GM19452 (cell line): Measurements from ENCODE around the gene MEIS2.

Source experiments
- ATAC-seq: cut with Tn5 transposase; IDR thresholded peaks from one replicate; pipeline ENCODE4 v1.9.1; 2021; ENCODE audit not compliant: unreplicated experiment

Gene MEIS2

GRCh38 chr15:37112971-37113670 lies 12.8 kb upstream of the MEIS2 start:
- ATAC-seq: no peak

DNA sequence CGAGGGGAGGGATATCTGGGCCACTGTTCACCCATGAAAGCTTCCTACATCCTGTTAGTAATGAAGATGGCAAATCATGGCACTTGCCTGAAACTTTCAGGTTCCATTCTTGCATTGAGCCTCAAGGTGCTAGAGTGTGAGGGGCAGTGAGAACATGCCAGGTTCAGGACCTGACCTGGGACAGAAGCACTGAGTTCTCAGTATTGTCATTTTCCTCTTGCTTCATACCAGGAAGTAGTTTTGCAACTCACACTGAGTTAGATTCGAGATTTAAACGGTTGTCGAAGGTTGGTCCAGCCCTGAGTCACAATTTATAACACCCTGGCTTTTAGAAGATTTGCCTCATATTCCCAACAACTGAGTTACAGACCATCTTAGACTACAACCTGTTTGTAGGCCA lies 11.8 kb upstream of the MEIS2 start:
- ATAC-seq: no peak

DNA sequence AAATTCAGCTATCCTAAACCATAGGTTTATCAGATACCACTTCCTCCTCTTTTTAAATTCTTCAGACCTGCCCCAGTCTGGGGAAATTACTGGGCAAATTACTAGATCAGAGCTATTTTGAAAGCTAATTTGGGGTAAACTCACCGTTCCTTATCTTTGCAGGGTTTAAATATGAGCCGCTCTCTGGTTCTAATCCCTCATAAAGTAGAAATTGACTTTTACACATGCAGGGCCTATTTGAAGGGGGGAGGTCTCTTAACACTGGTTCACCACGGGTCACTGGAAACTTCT lies 11.0 kb upstream of the MEIS2 start:
- ATAC-seq: no peak

DNA sequence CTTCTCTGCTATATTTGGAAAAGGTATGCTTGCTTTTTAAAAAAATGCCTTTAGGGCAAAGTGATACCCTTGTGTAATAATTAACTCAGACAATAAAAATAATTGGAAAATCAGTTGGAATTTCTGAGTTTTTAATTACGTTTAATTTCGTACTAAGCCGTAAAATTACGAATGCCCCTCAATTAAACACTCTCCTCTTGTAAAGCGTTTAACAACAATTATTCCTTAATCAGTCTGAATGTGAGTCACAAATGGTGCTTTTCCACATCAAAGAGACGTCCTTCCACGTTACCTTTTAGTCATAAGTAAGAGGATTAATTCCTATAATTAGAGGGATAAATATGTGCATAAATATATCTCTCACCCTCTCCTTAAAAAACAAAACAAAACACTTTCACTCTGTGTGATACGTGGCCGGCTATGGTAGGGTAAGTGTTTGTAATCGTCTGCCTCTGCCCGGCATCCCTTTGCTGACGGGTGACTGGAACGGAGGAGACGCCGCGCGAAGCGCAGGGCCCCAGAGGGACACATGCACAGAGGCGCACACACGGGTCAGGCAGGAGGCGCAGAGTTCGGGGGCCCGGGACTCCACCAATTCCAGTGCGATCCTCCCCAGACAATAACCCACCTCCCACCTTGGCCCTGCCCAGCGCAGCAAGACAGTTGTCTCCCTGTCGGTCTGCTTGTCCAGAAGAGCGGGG lies 9.7 kb upstream of the MEIS2 start:
- ATAC-seq: no peak

DNA sequence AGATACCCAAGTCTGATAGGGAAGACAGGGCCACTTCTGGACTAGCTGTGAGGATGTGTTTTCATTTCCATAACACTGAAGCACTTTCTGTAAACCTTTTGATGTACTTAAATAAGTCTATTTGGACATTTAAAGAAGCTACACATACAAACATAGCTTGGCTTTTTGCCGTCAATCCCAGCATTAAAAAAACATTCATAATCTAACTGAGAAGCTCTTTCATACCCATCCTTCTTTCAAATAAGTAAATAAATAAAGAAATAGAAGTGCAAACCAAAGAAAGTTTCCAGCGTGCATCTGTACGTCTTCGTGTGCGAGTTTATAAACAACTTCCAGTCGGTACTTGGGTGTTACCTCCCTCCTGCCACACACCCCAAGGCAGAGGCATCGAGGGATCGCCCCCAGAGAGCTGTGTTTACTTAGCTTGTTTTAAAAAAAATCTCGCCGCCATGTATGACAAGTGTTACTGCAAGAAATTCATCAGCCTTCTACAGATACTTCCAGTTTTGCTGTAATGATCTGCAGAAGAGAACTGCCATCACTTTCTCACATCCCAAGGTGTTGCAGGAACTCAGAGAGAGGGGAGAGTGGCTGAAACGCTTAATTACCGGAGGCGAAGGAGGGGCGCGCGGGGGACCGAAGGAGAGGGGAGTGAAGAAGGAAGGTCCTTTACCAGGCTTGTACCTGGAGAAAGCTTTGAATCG lies 9.0 kb upstream of the MEIS2 start:
- no peak for ATAC-seq

DNA sequence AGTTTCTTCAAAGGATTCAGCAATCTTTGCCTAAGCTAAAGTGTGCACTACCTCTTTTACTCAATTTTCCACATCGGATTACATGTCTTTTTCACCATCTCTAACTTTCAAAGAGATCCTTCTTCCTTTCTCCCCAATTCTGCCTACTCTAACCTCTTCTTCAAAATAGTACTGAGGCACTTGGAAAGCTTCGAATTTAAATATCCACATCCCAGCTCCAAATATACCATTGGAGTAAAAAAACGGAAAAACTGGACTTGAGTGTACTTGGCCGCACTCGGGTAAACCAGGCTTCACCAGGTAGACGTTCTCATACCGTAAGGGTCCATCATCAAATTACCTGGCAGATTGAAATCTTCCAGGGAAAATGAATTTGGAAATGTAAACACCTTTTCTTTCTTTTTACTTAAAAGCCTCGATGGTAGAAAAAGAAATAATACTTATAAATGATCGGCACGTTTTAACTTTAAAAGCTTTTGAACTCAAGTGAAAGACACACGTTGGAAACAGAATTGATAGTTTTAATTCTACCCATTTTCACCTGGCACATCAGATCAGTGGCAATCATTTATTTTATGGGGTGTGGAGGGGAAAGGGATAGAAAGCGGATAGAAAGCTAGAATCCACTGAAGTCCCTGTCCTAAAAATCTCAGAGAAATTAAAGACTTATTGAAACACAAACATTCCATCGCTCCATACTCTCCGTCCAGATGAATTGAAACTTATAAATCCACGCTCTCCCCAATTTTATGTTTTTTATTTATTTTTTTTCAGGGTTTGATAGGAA lies 8.2 kb upstream of the MEIS2 start:
- no peak for ATAC-seq

GRCh38 chr15:37107744-37108380 lies 7.5 kb upstream of the MEIS2 start:
- ATAC-seq: no peak

GRCh38 chr15:37107071-37107743 lies 6.9 kb upstream of the MEIS2 start:
- no peak for ATAC-seq

DNA sequence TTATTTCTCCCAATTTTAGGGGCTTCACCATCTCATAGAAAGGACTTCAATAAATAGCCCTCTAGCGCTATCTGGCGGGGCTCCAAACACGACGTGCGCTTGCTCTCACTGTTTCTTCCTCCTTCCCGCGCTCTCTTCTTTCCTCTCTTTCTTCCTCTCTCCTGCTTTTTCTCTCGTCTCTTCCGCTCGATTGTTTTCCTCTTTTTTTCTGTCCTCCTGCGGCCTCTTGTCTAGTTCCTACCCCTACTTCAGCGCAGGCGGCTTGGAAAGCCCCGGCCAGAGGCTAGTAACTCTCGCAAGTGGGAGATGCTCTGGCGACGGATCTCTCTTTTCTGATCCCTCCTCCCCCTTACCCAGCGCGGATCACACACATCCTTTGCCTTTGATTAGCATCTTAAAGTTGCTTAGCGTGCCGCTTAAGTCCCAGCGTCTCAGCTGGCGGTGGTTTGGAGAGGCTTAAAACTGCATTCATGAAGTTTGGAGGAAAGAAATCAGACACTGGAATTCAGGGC lies 6.2 kb upstream of the MEIS2 start:
- no peak for ATAC-seq

DNA sequence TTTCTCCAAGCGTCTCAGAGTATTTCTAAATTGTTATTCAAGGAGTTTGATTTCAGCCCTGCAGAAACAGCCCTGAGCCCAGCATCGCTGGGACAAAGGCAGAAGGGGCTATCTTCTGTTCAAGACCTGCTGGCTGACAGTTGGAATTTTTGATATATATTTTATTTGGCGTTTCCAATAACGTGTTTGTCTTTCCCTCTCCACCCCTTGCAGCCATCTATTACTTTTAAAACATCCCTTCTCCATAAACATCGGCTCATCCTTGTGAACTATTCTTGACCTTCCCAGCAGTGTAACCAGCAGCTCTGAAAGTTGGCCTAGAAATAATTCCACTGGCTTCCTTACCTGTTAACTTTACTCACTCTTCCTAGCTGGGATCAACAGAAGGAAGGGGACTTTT lies 5.5 kb upstream of the MEIS2 start:
- ATAC-seq: no peak

GRCh38 chr15:37105029-37105428 lies 4.7 kb upstream of the MEIS2 start:
- no peak for ATAC-seq

DNA sequence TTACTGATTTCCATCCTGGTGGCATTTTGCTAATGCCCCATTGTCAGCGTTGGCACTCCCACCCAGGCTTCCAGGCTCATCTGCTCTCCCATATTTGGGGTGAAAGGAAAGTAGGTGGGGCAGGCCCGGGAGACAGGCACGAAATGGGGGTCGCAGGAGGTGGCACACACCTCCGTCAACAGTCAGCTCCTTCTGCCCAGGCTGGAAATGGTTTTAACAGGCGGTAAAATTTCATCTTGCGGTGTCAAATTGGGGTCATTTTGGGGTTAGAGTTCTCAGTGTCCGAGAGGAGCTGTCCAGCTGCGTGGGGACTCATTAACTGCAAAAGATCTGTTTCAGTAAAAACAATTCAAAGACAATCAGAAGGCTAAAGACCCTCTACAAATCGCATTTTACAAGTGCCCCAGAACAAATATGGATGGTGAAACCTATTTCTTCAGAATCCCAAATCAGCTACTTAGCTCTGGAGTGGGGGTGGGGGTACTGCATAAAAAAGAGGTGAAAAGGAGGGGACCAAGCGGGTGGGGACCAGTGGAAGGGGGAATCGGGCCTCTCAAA lies 4.2 kb upstream of the MEIS2 start:
- no peak for ATAC-seq

GRCh38 chr15:37103475-37104423 lies 3.4 kb upstream of the MEIS2 start:
- no peak for ATAC-seq

DNA sequence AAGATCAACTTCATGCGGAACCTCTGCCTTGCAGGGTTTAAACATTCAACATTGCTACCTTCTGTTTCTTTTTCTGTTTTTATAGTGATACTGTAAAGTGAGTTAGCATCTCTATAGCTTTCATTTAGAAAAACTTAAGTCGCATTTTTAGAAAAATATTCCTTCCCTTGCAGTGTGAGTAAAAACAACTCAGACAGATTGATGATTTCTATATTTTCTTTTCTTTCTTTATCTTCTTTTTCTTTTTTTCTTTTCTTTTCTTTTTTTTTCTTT lies 2.8 kb upstream of the MEIS2 start:
- no peak for ATAC-seq

DNA sequence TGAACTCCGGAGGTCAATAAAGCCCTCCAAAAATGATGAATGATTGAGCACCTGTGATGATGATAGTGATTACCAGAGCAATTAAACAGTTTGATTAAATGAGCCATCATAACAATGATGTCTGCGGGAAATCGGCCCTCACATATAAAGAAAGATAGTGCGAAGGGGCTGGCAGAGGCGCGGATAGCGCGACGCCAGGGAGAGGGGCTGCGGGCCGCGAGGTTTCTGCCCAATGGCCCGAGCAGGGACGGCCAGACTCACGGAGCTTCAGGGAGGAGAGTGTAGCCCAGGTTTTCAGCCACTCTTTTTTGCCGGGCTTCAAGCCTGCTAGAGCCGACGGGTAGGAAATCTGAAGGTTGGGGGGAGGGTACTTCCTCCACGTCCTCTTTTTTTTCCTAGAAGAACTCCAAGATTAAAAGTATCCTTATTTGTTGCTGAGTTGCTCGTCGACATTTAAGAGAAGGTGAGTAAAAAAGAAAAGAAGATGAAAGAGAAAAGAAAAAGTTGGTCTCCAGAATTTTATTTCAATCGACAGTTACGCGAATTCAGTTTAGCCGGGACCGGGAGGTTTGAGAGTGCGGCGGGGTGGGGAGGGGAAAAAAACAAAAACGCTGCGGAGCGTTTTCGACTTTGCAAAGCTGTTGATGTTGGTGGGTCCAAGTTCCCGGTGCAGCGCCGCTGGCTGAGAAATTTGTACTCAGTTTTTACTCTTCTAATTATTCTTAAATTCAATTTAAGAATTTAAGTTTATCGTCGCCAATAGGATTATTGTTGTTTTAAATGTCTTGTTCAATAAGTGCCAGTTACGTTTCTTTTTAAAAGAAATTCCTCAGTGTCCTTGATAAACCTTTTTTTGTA lies 2.2 kb upstream of the MEIS2 start:
- ATAC-seq: no peak

DNA sequence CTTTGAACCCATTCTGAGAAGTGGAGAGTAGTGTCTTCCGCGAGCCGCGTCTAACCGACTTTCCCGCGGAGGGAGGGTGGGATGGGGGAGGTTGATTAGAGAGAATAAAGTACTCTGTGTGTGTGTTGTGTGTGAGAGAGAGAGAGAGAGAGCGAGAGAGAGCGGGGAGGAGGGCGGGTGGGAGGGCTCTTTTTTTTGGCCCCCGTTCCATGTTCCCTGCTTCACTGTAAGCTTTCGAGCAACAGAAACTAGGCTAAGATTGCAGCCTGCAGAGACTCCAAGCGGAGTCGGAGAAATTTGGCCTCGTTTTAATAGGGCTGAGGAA lies 1.6 kb upstream of the MEIS2 start:
- ATAC-seq: no peak

DNA sequence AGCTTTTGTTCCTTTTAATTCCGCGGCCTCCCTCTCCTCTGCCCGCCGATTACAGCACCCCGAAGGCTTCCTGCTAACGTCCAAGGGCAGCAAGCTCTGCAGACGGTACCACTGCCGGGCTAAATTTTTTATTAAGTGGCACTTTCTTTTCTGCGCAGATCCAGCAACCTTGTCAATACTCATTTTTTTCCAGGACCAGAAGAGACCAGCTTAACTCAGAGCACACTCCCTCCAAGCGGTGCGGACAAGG lies 542 bp upstream of the MEIS2 start:
- ATAC-seq: peak; percentile 10

- ATAC-seq: peak; percentile 2
These were observed 835 bp downstream of the MEIS2 start for GRCh38 chr15:37099319-37100108.
